Neuronal stem cell (in vitro differentiated cells): ENCODE data around the gene TMPRSS5. TPM values are rescaled to one million over a fixed set of nuclear protein-coding genes. Genes with fewer than 3 reads are reported as not detected.

Experiments used
- DNase-seq: peaks from one replicate; pipeline ENCODE4 v3.0.0-alpha.2; 2013; ENCODE audit warnings: low spot score
- H2AFZ ChIP-seq: one replicate; pipeline ENCODE4 v1.6.1; 2013; ENCODE audit warnings: mild to moderate bottlenecking, low read length, inconsistent platforms
- H2AK5ac ChIP-seq: 2 replicates; pipeline ENCODE4 v1.6.1; 2013; ENCODE audit warnings: low read depth, mild to moderate bottlenecking, inconsistent platforms, low read length, moderate library complexity, mixed read lengths
- H2BK120ac ChIP-seq: 2 replicates; pipeline ENCODE4 v1.6.1; 2013; ENCODE audit warnings: low read depth, mild to moderate bottlenecking, inconsistent platforms, low read length, moderate library complexity, mixed read lengths
- H2BK12ac ChIP-seq: one replicate; pipeline ENCODE4 v1.6.1; 2013; ENCODE audit warnings: low read length, inconsistent platforms
- H2BK15ac ChIP-seq: 2 replicates; pipeline ENCODE4 v1.6.1; 2013; ENCODE audit warnings: mild to moderate bottlenecking, low read length, inconsistent platforms, mixed read lengths
- H2BK5ac ChIP-seq: one replicate; pipeline ENCODE4 v1.6.1; 2013; ENCODE audit warnings: inconsistent platforms, mild to moderate bottlenecking, low read length, moderate library complexity
- H3K14ac ChIP-seq: one replicate; pipeline ENCODE4 v1.6.1; 2013; ENCODE audit warnings: low read length, inconsistent platforms
- H3K18ac ChIP-seq: 2 replicates; pipeline ENCODE4 v1.6.1; 2013; ENCODE audit warnings: low read length, inconsistent platforms
- H3K23ac ChIP-seq: 2 replicates; pipeline ENCODE4 v1.6.1; 2013; ENCODE audit warnings: low read depth, mild to moderate bottlenecking, mixed read lengths, low read length, inconsistent platforms; ENCODE audit not compliant: poor library complexity
- H3K27ac ChIP-seq: replicated peaks from 3 replicates; pipeline ENCODE4 v1.5.1; 2013; ENCODE audit warnings: low read length, inconsistent platforms
- H3K27me3 ChIP-seq, 3 experiments: 2 replicates each; pipeline ENCODE4 v1.6.1; 2013; ENCODE audit warnings: low read length in 3 of 3, mild to moderate bottlenecking in 2 of 3, inconsistent platforms in 1 of 3, low read depth in 1 of 3, mixed read lengths in 1 of 3, moderate library complexity in 1 of 3; ENCODE audit not compliant: control insufficient read depth in 3 of 3, insufficient read depth in 3 of 3
- H3K36me3 ChIP-seq, 2 donors: replicated peaks in 1 of 2; 2 replicates each; pipeline ENCODE4 v1.6.1; 2013; ENCODE audit warnings: low read length in 2 of 2; ENCODE audit not compliant: control insufficient read depth in 2 of 2, insufficient read depth in 2 of 2
- H3K4ac ChIP-seq: 2 replicates; pipeline ENCODE4 v1.6.1; 2013; ENCODE audit warnings: inconsistent platforms, mild to moderate bottlenecking, low read length, moderate library complexity
- H3K4me1 ChIP-seq, 2 donors: 1 replicate in 1 of 2; 2 replicates in 1 of 2; pipeline ENCODE4 v1.6.1; 2013; ENCODE audit warnings: low read length in 2 of 2, low read depth in 1 of 2; ENCODE audit not compliant: control insufficient read depth in 2 of 2, insufficient read depth in 1 of 2
- H3K4me2 ChIP-seq: one replicate; pipeline ENCODE4 v1.6.1; 2013; ENCODE audit warnings: mild to moderate bottlenecking, low read length, inconsistent platforms; ENCODE audit not compliant: insufficient read depth, poor library complexity, severe bottlenecking
- H3K4me3 ChIP-seq, 2 donors: 2 replicates each; pipeline ENCODE4 v1.5.1; 2013; ENCODE audit warnings: low read length in 2 of 2, mild to moderate bottlenecking in 2 of 2, inconsistent platforms in 1 of 2, moderate library complexity in 1 of 2
- H3K79me1 ChIP-seq: one replicate; pipeline ENCODE4 v1.6.1; 2013; ENCODE audit warnings: low read depth, mild to moderate bottlenecking, inconsistent platforms, low read length, moderate library complexity
- H3K9ac ChIP-seq: one replicate; pipeline ENCODE4 v1.6.1; 2013; ENCODE audit warnings: mild to moderate bottlenecking, low read depth, low read length, inconsistent platforms; ENCODE audit not compliant: poor library complexity
- H3K9me3 ChIP-seq, 2 donors: replicated peaks in 1 of 2; 2 replicates each; pipeline versions ENCODE3 to v1.6.1; 2013; ENCODE audit warnings: low read length in 2 of 2, mild to moderate bottlenecking in 2 of 2, inconsistent platforms in 1 of 2, low read depth in 1 of 2, mixed read lengths in 1 of 2, moderate library complexity in 1 of 2; ENCODE audit not compliant: control insufficient read depth in 2 of 2, insufficient read depth in 1 of 2
- H4K8ac ChIP-seq: one replicate; pipeline ENCODE4 v1.6.1; 2013; ENCODE audit warnings: low read depth, mild to moderate bottlenecking, inconsistent platforms, low read length, moderate library complexity
- H4K91ac ChIP-seq: one replicate; pipeline ENCODE4 v1.6.1; 2013; ENCODE audit warnings: low read length, low read depth, mild to moderate bottlenecking, inconsistent platforms; ENCODE audit not compliant: poor library complexity
- WGBS, 2 donors: extraction: QIAGEN DNeasy Blood & Tissue Kit; methylation state at CpG; one replicate each; pipeline ENCODE4 v1.1.7; 2013; ENCODE audit warnings: missing lambda C conversion rate in 2 of 2, mixed read lengths in 1 of 2; ENCODE audit not compliant: insufficient read length in 2 of 2, insufficient replicate concordance in 1 of 2; ENCODE audit errors: extremely low coverage in 2 of 2; 5-methylcytosine and 5-hydroxymethylcytosine counted together
- polyA plus RNA-seq, 2 experiments: library from polyadenylated mRNA; stranded (reverse); fragments of 200-250 nt; gene quantifications; one replicate each; pipeline ENCODE4 v1.2.3, GENCODE V29; 2013

TMPRSS5 gene
- 0.35 TPM for polyA plus RNA-seq (2013, experiment 1 of 2)
- polyA plus RNA-seq (2013, experiment 2 of 2), result 0.22 TPM

- Histone ChIP-seq H4K91ac (no peak within 1 kb of the TSS), H3K27ac (no peak within 1 kb of the TSS), H3K4me1 (peaks cover 11 to 19% of the 10 kb centered on the region in 2 donors), H3K9ac (no peak within 1 kb of the TSS), H2BK15ac (no peak within 1 kb of the TSS), H2BK120ac (no peak within 1 kb of the TSS), H2BK12ac (no peak within 1 kb of the TSS), H3K79me1 (no peaks in the 10 kb centered on the region), H2AFZ (peak within 1 kb of the TSS; percentile 73), H3K18ac (peak within 1 kb of the TSS; percentile 8), H3K4me3 (peak within 1 kb of the TSS in 1 of 2 donors; percentile 23), H4K8ac (no peak within 1 kb of the TSS), H3K27me3 (no peaks in the 10 kb centered on the region), H3K4ac (no peak within 1 kb of the TSS), H3K36me3 (no peaks in the 10 kb centered on the region), H3K23ac (no peak within 1 kb of the TSS), H3K4me2 (peak within 1 kb of the TSS; percentile 21), H2BK5ac (no peak within 1 kb of the TSS), H3K9me3 (peaks cover 3 to 24% of the 10 kb centered on the region in 2 donors), H2AK5ac (peak within 1 kb of the TSS; percentile 58), H3K14ac (no peak within 1 kb of the TSS)
- WGBS, 2 donors, result no CpG with 5 or more reads among the region's 7 CpGs
- DNase-seq, result peak; percentile 32
Measured at GRCh38 chr11:113705871-113706655, at the start of gene TMPRSS5. TSS of gene TMPRSS5 (minus strand) at chr11:113706308. CDS start at chr11:113706224, 84 bp downstream.

DNA sequence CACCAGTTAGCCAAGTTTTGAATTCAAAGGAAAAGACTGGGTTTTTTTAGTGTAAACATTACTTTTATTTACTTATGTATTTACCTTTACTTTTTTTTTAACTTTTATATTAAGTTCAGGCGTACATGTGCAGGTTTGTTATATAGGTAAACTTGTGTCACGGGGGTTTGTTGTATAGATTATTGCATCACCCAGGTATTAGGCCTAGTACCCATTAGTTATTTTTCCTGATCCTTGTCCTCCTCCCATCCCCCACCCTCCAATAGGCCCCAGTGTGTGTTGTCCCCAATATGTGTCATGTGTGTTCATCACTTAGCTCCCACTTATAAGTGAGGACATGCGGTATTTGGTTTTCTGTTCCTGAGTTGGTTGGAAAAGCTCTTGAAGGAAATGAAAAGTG lies 46.8 kb upstream of the TMPRSS5 start:
- no peak overlapping the region for H3K14ac ChIP-seq
- H2BK120ac ChIP-seq, result no peak overlapping the region
- H3K9ac ChIP-seq, result no peak overlapping the region
- H2BK15ac ChIP-seq, result no peak overlapping the region
- no peak overlapping the region for H4K8ac ChIP-seq
- H3K4me1 ChIP-seq, result no peaks in the 10 kb centered on the region
- H2AK5ac ChIP-seq, result no peak overlapping the region
- no peak overlapping the region for H3K4me3 ChIP-seq
- H3K18ac ChIP-seq, result no peak overlapping the region
- WGBS, 2 donors, result no CpG with 5 or more reads among the region's 3 CpGs
- no peak overlapping the region for H2AFZ ChIP-seq
- H3K23ac ChIP-seq, result no peak overlapping the region
- H3K4ac ChIP-seq, result no peak overlapping the region
- no peak overlapping the region for H3K27ac ChIP-seq
- no peak overlapping the region for H3K4me2 ChIP-seq
- no peak overlapping the region for H4K91ac ChIP-seq
- H3K36me3 ChIP-seq, result peaks cover 10 to 94% of the 10 kb centered on the region in 2 donors
- no peak overlapping the region for H2BK12ac ChIP-seq
- H3K9me3 ChIP-seq, result peaks cover 3 to 13% of the 10 kb centered on the region in 2 donors
- no peak overlapping the region for H2BK5ac ChIP-seq
- H3K27me3 ChIP-seq, result no peaks in the 10 kb centered on the region
- no peaks in the 10 kb centered on the region for H3K79me1 ChIP-seq
- no peak for DNase-seq

DNA sequence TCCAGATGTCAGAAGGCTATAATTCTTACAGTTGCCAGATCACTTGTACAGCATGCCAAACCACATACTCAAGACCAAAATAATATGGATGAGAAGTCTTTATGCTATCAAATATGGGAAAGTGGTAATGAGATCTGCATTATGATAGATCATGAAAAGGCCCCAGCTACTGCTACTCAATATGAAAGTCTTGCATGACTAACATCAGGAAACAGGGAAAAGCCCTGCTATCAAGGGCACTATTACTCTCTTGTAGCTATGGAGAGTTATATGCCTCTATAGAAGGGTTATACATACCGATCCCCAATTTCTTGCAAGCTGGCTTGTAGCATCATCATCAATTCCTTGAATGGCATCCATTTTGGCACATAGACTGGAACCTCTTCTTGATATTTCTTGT lies 30.2 kb upstream of the TMPRSS5 start:
- H3K4me2 ChIP-seq, result no peak overlapping the region
- no CpG with 5 or more reads among the region's 1 CpG for WGBS, 2 donors
- H4K8ac ChIP-seq, result no peak overlapping the region
- H3K9me3 ChIP-seq, result no peaks in the 10 kb centered on the region
- H3K27ac ChIP-seq, result no peak overlapping the region
- H2AK5ac ChIP-seq, result no peak overlapping the region
- no peak overlapping the region for H2BK120ac ChIP-seq
- no peaks in the 10 kb centered on the region for H3K27me3 ChIP-seq
- no peak overlapping the region for H2BK15ac ChIP-seq
- no peak overlapping the region for H3K4me3 ChIP-seq
- no peak overlapping the region for H2AFZ ChIP-seq
- no peak overlapping the region for H3K14ac ChIP-seq
- H4K91ac ChIP-seq, result no peak overlapping the region
- H3K4me1 ChIP-seq, result no peaks in the 10 kb centered on the region
- no peaks in the 10 kb centered on the region for H3K79me1 ChIP-seq
- H2BK5ac ChIP-seq, result no peak overlapping the region
- H3K23ac ChIP-seq, result no peak overlapping the region
- H3K4ac ChIP-seq, result no peak overlapping the region
- H3K9ac ChIP-seq, result no peak overlapping the region
- no peak for DNase-seq
- no peak overlapping the region for H3K18ac ChIP-seq
- peaks cover 15 to 100% of the 10 kb centered on the region in 2 donors for H3K36me3 ChIP-seq
- H2BK12ac ChIP-seq, result no peak overlapping the region

DNA sequence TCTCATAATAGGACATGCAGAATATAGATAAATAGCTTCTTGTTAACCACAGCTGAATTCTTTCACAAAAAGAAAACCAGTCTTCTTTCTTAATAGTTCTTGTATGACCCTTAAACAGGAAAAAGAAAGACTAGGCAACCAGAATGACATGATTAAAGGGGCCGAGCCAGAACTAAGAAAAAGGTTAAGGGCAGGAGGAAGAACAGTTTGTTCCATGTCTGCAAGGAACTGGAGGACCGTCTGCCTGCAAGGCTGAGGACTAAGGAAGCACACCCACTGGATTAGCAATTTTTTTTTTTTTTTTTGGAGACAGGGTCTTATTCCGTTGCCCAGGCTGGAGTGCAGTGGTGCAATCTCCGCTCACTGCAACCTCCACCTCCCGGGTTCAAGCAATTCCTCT lies 26.0 kb upstream of the TMPRSS5 start:
- Histone ChIP-seq H3K14ac (no peak overlapping the region), H2BK12ac (no peak overlapping the region), H4K91ac (no peak overlapping the region), H3K4ac (no peak overlapping the region), H3K4me3 (no peak overlapping the region), H3K27me3 (no peaks in the 10 kb centered on the region), H3K36me3 (peaks cover 8 to 59% of the 10 kb centered on the region in 2 donors), H3K9me3 (no peaks in the 10 kb centered on the region), H2BK15ac (no peak overlapping the region), H3K79me1 (no peaks in the 10 kb centered on the region), H3K18ac (no peak overlapping the region), H2BK5ac (no peak overlapping the region), H3K9ac (no peak overlapping the region), H2AFZ (no peak overlapping the region), H2AK5ac (no peak overlapping the region), H3K23ac (no peak overlapping the region), H4K8ac (no peak overlapping the region), H2BK120ac (no peak overlapping the region), H3K4me2 (no peak overlapping the region), H3K27ac (no peak overlapping the region), H3K4me1 (no peaks in the 10 kb centered on the region)
- no peak for DNase-seq
- no CpG with 5 or more reads among the region's 5 CpGs for WGBS, 2 donors
